A549 (cell line): ENCODE data around the gene E2F6. TPM values are rescaled to one million over a fixed set of nuclear protein-coding genes. Genes with fewer than 3 reads are reported as not detected.

Source experiments
- ATAC-seq, 2 experiments: fragments of 200-7000 bp in 1 of 2; fragments of >200 bp in 1 of 2; cut with Nextera tagmentation in 1 of 2; cut with Tn5 transposase in 1 of 2; 3 replicates each; pipeline versions ENCODE4 v1.8.0 to v1.9.1; 2018 to 2020; ENCODE audit warnings: mild to moderate bottlenecking in 1 of 2, moderate library complexity in 1 of 2
- CTCF ChIA-PET: fragments of 300-600 bp; sonication (Branson Sonifier 250); formaldehyde crosslinking; extraction: SDS; loops from one replicate; lab custom pipeline; 2021; ENCODE audit warnings: antibody characterized with exemption, inconsistent platforms; lab: Yijun Ruan, JAX
- POLR2A ChIA-PET: fragments of 350-600 bp; formaldehyde crosslinking; extraction: SDS; loops from one replicate; lab custom pipeline; 2021; ENCODE audit warnings: antibody characterized with exemption, inconsistent platforms; lab: Yijun Ruan, JAX
- DNase-seq, 2 experiments: peaks; one replicate each; pipeline versions ENCODE4 v3.0.0 to v3.0.0-alpha.2; 2011 to 2016; ENCODE audit warnings: low read depth in 1 of 2, low spot score in 1 of 2
- FAIRE-seq: peaks from 2 replicates; lab custom pipeline; 2011; peaks lifted over from hg19 to GRCh38; lab: Jason Lieb, UNC
- H3K27ac ChIP-seq, 2 experiments: fragments of >200 bp; sonication (Bioruptor Twin); formaldehyde crosslinking; 3 replicates each; pipeline ENCODE4 v1.5.1; 2016 to 2017
- H3K4me1 ChIP-seq: fragments of >200 bp; sonication (Bioruptor Twin); formaldehyde crosslinking; 3 replicates; pipeline ENCODE4 v1.6.1; 2016
- H3K4me2 ChIP-seq: fragments of >200 bp; sonication (Bioruptor Twin); formaldehyde crosslinking; 3 replicates; pipeline ENCODE4 v1.6.1; 2016
- H3K4me3 ChIP-seq: fragments of >200 bp; sonication (Bioruptor Twin); formaldehyde crosslinking; 3 replicates; pipeline ENCODE4 v1.5.1; 2016
- H3K9me3 ChIP-seq: fragments of >200 bp; sonication (Bioruptor Twin); formaldehyde crosslinking; 3 replicates; pipeline ENCODE4 v1.6.1; 2016
- BHLHE40 ChIP-seq: IDR thresholded peaks from 2 replicates; pipeline ENCODE4 v1.6.1; 2012; ENCODE audit warnings: low read depth, low read length, inconsistent platforms
- CHD4 ChIP-seq: fragments of 200-600 bp; sonication (generic); IDR thresholded peaks from 2 replicates; pipeline ENCODE4 v1.6.1; 2016; ENCODE audit warnings: antibody characterized with exemption, mild to moderate bottlenecking, borderline replicate concordance
- EHMT2 ChIP-seq: fragments of 200-600 bp; sonication (generic); IDR thresholded peaks from 2 replicates; pipeline ENCODE4 v1.6.1; 2016; ENCODE audit warnings: antibody characterized with exemption, low read depth, mild to moderate bottlenecking, moderate library complexity
- EP300 ChIP-seq, 2 experiments: fragments of >200 bp; sonication (Bioruptor Twin); formaldehyde crosslinking; IDR thresholded peaks; 2 replicates in 1 of 2; 3 replicates in 1 of 2; pipeline ENCODE4 v1.6.1; 2016 to 2017
- FOSL2 ChIP-seq, 2 experiments: fragments of 450-650 bp in 1 of 2; fragments of >200 bp in 1 of 2; sonication (Bioruptor Twin) in 1 of 2; formaldehyde crosslinking; IDR thresholded peaks; 2 replicates each; pipeline versions ENCODE4 v1.5.0 to v1.6.1; 2016 to 2020; ENCODE audit warnings: mild to moderate bottlenecking in 1 of 2, moderate library complexity in 1 of 2
- GATA3 ChIP-seq: IDR thresholded peaks from 2 replicates; pipeline ENCODE4 v1.6.1; 2012; ENCODE audit warnings: borderline replicate concordance
- HEYL ChIP-seq: fragments of 250-450 bp; sonication (Bioruptor Pico); IDR thresholded peaks from 2 replicates; pipeline ENCODE4 v1.8.0; 2021; ENCODE audit warnings: mild to moderate bottlenecking, moderate library complexity
- HOXB13 ChIP-seq: fragments of 250-450 bp; sonication (Bioruptor Pico); IDR thresholded peaks from 2 replicates; pipeline ENCODE4 v1.5.0; 2020; ENCODE audit warnings: low read depth, mild to moderate bottlenecking, moderate library complexity
- KDM1A ChIP-seq: fragments of 200-600 bp; sonication (generic); IDR thresholded peaks from 2 replicates; pipeline ENCODE4 v1.6.1; 2016; ENCODE audit warnings: low read depth, mild to moderate bottlenecking
- MAFK ChIP-seq: fragments of 450-650 bp; IDR thresholded peaks from 2 replicates; pipeline ENCODE4 v1.6.1; 2014; ENCODE audit not compliant: partially characterized antibody
- MYC ChIP-seq: IDR thresholded peaks from 2 replicates; pipeline ENCODE4 v1.6.1; 2012; ENCODE audit warnings: mild to moderate bottlenecking, inconsistent platforms, low read length, improper control_type of control experiment, borderline replicate concordance
- NFE2L2 ChIP-seq: fragments of 150-350 bp; conservative IDR thresholded peaks from 2 replicates; pipeline ENCODE4 v1.6.1; 2014; ENCODE audit warnings: low read length
- NR3C1 ChIP-seq: fragments of >200 bp; sonication (Bioruptor Twin); formaldehyde crosslinking; IDR thresholded peaks from 3 replicates; pipeline ENCODE4 v1.6.1; 2017
- PBX3 ChIP-seq: IDR thresholded peaks from 2 replicates; pipeline ENCODE4 v1.6.1; 2012
- PHF8 ChIP-seq: fragments of 200-600 bp; sonication (generic); IDR thresholded peaks from 2 replicates; pipeline ENCODE4 v1.6.1; 2016; ENCODE audit warnings: low read depth, mild to moderate bottlenecking, antibody characterized with exemption, moderate library complexity, borderline replicate concordance
- RCOR1 ChIP-seq: fragments of 150-350 bp; IDR thresholded peaks from 2 replicates; pipeline ENCODE4 v1.6.1; 2014; ENCODE audit warnings: antibody characterized with exemption, low read length, low read depth
- RNF2 ChIP-seq: fragments of 200-600 bp; sonication (generic); IDR thresholded peaks from 2 replicates; pipeline ENCODE4 v1.6.1; 2016; ENCODE audit warnings: low read depth, mild to moderate bottlenecking, antibody characterized with exemption, moderate library complexity, borderline replicate concordance
- SREBF2 ChIP-seq: fragments of 450-650 bp; IDR thresholded peaks from 2 replicates; pipeline ENCODE4 v1.6.1; 2014; ENCODE audit warnings: mild to moderate bottlenecking, moderate library complexity
- TFCP2L1 ChIP-seq: fragments of 250-450 bp; sonication (Bioruptor Pico); IDR thresholded peaks from 2 replicates; pipeline ENCODE4 v1.5.0; 2021; ENCODE audit warnings: mild to moderate bottlenecking
- TP53 ChIP-seq: fragments of 250-450 bp; sonication (Bioruptor Pico); IDR thresholded peaks from 2 replicates; pipeline ENCODE4 v1.5.0; 2021; ENCODE audit warnings: mild to moderate bottlenecking, moderate library complexity
- USF2 ChIP-seq: fragments of 450-650 bp; IDR thresholded peaks from 2 replicates; pipeline ENCODE4 v1.6.1; 2014; ENCODE audit warnings: antibody characterized with exemption
- WGBS: methylation state at CpG from one replicate; pipeline ENCODE4 v1.1.6; 2017; ENCODE audit errors: missing lambda C conversion rate; 5-methylcytosine and 5-hydroxymethylcytosine counted together
- polyA plus RNA-seq, 4 experiments: library from polyadenylated mRNA; depleted of rRNA in 3 of 4; stranded (reverse); fragments of >200 nt; fragmentation: RNase III in 1 of 4; extraction: RNeasy Plus Mini Kit Qiagen cat#74134 plus additional on column Dnase treatment in 1 of 4; gene quantifications; 2 replicates in 3 of 4; 3 replicates in 1 of 4; pipeline ENCODE4 v1.2.3, GENCODE V29; 2011 to 2017
- TF ChIP-seq, protein P1 (sequence below): fragments of 250-450 bp; sonication (Bioruptor Pico); IDR thresholded peaks from 2 replicates; pipeline ENCODE4 v1.5.0; 2021; ENCODE audit warnings: mild to moderate bottlenecking, moderate library complexity, borderline replicate concordance

E2F6 gene
- polyA plus RNA-seq, 2 of the 4 experiments (the other 2 are of a cell fraction), result 34.3 to 41.7 TPM

GRCh38 chr2:11494310-11494709 lies 28.3 kb upstream of the E2F6 start:
- Histone ChIP-seq H3K4me3 (no peak overlapping the region), H3K27ac (no peak overlapping the region), H3K4me1 (peaks cover 8% of the 10 kb centered on the region), H3K9me3 (0 out of 3 replicates have a peak, but pooled peaks cover 3% of the 10 kb centered on the region), H3K4me2 (no peak overlapping the region)
- ChIA-PET CTCF (interaction anchor here (0.6 to 11.5 kb wide), 3 partner anchors 16 to 106 kb away, joined by 3 to 73 read pairs (median 3); no protein-coding TSS in a partner anchor), POLR2A (no interaction called here)
- FAIRE-seq (no peak), DNase-seq (no peak), ATAC-seq (no peak)
- TF ChIP-seq GATA3 (no peak), EHMT2 (no peak), NFE2L2 (no peak), HOXB13 (no peak), MYC (no peak), EP300 (IDR thresholded peaks at IDR 0.05) (no peak), FOSL2 (IDR thresholded peaks at IDR 0.05) (no peak), FOSL2 (CRISPR knock-in tag; IDR thresholded peaks at IDR 0.05) (no peak), USF2 (no peak), TP53 (CRISPR knock-in tag) (no peak), RCOR1 (no peak), PBX3 (no peak), BHLHE40 (no peak), TFCP2L1 (CRISPR knock-in tag) (no peak), HEYL (CRISPR knock-in tag) (no peak), PHF8 (no peak), SREBF2 (no peak)
- TF ChIP-seq, protein P1, sequence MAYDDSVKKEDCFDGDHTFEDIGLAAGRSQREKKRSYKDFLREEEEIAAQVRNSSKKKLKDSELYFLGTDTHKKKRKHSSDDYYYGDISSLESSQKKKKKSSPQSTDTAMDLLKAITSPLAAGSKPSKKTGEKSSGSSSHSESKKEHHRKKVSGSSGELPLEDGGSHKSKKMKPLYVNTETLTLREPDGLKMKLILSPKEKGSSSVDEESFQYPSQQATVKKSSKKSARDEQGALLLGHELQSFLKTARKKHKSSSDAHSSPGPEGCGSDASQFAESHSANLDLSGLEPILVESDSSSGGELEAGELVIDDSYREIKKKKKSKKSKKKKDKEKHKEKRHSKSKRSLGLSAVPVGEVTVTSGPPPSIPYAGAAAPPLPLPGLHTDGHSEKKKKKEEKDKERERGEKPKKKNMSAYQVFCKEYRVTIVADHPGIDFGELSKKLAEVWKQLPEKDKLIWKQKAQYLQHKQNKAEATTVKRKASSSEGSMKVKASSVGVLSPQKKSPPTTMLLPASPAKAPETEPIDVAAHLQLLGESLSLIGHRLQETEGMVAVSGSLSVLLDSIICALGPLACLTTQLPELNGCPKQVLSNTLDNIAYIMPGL (CRISPR knock-in tag), result no peak
- WGBS, result 64% methylated on average over 2 of the region's 2 CpGs

DNA sequence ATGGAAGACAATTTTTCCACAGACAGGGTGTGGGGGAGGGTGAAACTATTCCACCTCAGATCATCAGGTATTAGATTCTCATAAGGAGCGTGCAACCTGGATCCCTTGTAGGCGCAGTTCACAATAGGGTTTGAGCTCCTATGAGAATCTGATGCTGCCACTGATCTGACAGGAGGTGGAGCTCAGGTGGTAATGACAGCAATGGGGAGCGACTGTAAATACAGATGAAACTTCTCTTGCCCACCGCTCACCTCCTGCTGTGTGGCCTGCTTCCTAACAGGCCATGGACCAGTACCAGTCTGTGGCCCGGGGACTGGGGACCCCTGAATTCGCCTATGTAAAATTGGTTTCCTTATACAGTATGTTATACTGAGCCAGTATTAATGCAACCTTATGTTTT lies 27.3 kb upstream of the E2F6 start:
- 0 out of 3 replicates have a peak, but pooled peaks cover 3% of the 10 kb centered on the region for H3K9me3 ChIP-seq
- TF ChIP-seq EHMT2, result no peak
- no peak for TF ChIP-seq USF2
- no peak for TF ChIP-seq KDM1A
- TF ChIP-seq MAFK, result no peak
- TF ChIP-seq NR3C1, result no peak
- TF ChIP-seq PHF8, result no peak
- TF ChIP-seq RNF2, result no peak
- no peak for TF ChIP-seq CHD4
- TF ChIP-seq, all 56 proteins: peak for 0
- ATAC-seq (no peak), FAIRE-seq (no peak), DNase-seq (no peak)
- Histone ChIP-seq H3K4me1 (peaks cover under 1% of the 10 kb centered on the region; the same call in 2 of the 3 replicates), H3K4me2 (no peak overlapping the region), H3K27ac (no peak overlapping the region), H3K4me3 (no peak overlapping the region)
- 42% methylated on average over 6 of the region's 6 CpGs for WGBS
- CTCF ChIA-PET, result interaction anchor here (1.1 to 11.5 kb wide), 4 partner anchors 14 to 361 kb away, joined by 3 to 73 read pairs (median 6); a partner anchor contains a TSS
- POLR2A ChIA-PET, result no interaction called here
